Ectodermal cell (in vitro differentiated cells): ENCODE measurements around the gene IGSF8.

Experiments
- H3K27ac ChIP-seq: 2 replicates; pipeline ENCODE4 v1.7.0; 2013; ENCODE audit warnings: mild to moderate bottlenecking, low read depth, low read length; ENCODE audit not compliant: insufficient read depth, poor library complexity, severe bottlenecking
- H3K27me3 ChIP-seq: 2 replicates; pipeline ENCODE4 v1.7.0; 2013; ENCODE audit warnings: mild to moderate bottlenecking, low read length; ENCODE audit not compliant: insufficient read depth, control insufficient read depth, poor library complexity, severe bottlenecking
- H3K36me3 ChIP-seq: one replicate; pipeline ENCODE4 v1.7.0; 2013; ENCODE audit warnings: low read length; ENCODE audit not compliant: control insufficient read depth, insufficient read depth
- H3K4me1 ChIP-seq: one replicate; pipeline ENCODE4 v1.7.0; 2013; ENCODE audit warnings: low read length; ENCODE audit not compliant: control insufficient read depth, insufficient read depth
- H3K4me3 ChIP-seq: 2 replicates; pipeline ENCODE4 v1.7.0; 2013; ENCODE audit warnings: low read depth, low read length, control low read depth; ENCODE audit not compliant: insufficient read depth
- H3K9me3 ChIP-seq: 2 replicates; pipeline ENCODE4 v1.7.0; 2013; ENCODE audit warnings: mild to moderate bottlenecking, low read length, moderate library complexity; ENCODE audit not compliant: control insufficient read depth
- WGBS, 2 experiments: methylation state at CpG; one replicate each; pipeline ENCODE4 v1.1.7; 2013; ENCODE audit warnings: missing lambda C conversion rate in 2 of 2; 5-methylcytosine and 5-hydroxymethylcytosine counted together

The IGSF8 gene

DNA sequence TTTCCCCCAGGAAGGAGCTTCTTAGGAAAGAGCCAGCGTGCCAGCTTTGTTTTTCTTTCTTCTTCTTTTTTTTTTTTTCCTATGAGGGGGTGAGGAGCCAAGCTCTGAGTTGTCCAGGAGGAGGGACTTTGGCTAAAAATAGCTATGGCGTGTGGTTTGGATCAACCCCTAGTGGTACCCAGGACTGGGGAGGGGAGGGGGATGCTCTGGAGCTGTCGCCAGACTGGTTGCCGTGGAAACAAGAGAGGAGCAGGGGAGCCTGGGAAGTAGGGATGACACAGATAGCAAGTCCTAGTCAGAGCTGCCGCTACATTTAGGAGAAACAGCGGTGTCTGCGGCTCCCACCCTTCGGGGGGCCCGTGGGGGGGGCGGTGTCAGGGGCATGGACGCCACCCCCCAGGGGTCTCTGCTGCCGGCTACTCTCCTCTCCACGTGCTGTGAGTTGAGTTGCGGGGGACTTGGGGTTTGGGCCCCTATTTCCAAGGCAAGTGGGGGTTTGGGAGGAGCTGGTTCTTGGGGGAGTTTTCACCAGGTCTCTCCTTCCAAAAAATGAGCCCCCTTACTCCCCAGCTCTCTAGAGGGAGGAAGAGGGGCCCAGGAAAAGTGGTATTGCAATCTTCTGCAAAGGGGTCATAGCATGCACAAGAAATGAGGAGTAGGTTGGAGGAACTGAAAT lies 17.0 kb downstream of the IGSF8 start, which contains the start of gene KCNJ9:
Gene KCNJ9 (plus strand): TSS at position 278 of the 676 bp plus-strand sequence. CDS start 2,493 bp downstream, outside the sequence.
- Histone ChIP-seq H3K9me3 (no peaks in the 10 kb centered on the region), H3K27ac (no peak within 1 kb of the TSS), H3K4me3 (no peak within 1 kb of the TSS), H3K4me1 (peaks cover 5% of the 10 kb centered on the region), H3K27me3 (peaks cover 80% of the 10 kb centered on the region), H3K36me3 (no peaks in the 10 kb centered on the region)
- WGBS, 2 experiments, result 33 to 35% methylated on average over 14 of the region's 14 CpGs

DNA sequence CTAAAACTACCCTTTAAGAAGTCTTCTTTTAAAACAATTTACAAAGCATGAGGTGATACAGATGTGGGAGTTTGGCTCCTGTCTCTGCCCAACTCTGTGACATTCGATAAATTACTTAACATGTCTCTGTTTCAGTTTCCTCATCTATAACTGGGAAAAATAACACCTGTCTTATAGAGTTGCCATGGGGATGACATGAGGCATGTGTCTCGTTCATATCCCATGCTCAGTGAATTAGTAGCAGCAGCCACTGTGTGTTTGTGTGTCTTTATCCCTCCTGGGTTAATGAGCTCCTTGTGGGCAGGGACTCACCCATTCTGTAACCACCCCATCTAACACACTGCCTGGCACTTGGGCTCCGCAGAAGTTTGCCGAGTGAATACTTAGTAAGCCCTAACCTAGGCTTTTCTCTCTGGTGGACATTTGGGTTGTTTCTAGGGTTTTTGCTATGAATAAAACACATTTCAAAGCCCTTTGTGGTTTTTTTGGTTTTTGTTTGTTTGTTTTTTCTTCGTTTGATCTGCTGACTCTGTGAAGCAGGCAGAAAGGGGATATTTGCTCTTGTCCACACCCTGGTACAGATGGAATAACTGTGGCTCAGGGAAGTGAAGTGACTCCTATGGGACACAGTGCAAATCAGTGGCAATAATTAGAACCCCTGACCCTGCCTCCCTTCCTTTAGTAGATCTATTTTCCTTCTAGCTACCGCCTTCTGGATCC lies 17.9 kb downstream of the IGSF8 start:
- Histone ChIP-seq H3K9me3 (no peaks in the 10 kb centered on the region), H3K36me3 (no peaks in the 10 kb centered on the region), H3K27ac (no peak overlapping the region), H3K27me3 (peaks cover 75% of the 10 kb centered on the region), H3K4me3 (no peak overlapping the region), H3K4me1 (no peaks in the 10 kb centered on the region)
- WGBS, 2 experiments, result 71 to 75% methylated on average over 6 of the region's 6 CpGs

DNA sequence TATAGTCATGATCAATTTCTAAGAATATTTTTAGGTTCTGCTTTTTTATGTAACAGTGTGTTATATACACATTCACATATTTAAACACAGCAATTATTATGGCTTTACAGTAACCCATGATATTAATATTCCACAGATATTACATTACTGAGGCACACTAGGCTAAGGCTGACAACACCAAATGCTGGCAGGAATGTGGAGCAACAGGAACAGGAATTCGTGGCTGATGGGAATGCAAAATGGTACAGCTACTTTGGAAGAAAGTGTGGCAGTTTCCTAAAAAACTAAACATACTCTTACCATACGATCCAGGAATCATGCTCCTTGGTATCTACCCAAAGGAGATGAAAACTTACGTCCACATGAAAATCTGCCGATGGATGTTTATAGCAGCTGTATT lies 19.0 kb downstream of the IGSF8 start:
- Histone ChIP-seq H3K36me3 (no peaks in the 10 kb centered on the region), H3K27ac (no peak overlapping the region), H3K27me3 (peaks cover 64% of the 10 kb centered on the region), H3K4me3 (no peak overlapping the region), H3K4me1 (no peaks in the 10 kb centered on the region), H3K9me3 (no peaks in the 10 kb centered on the region)
- 68 to 79% methylated on average over 4 of the region's 4 CpGs for WGBS, 2 experiments

DNA sequence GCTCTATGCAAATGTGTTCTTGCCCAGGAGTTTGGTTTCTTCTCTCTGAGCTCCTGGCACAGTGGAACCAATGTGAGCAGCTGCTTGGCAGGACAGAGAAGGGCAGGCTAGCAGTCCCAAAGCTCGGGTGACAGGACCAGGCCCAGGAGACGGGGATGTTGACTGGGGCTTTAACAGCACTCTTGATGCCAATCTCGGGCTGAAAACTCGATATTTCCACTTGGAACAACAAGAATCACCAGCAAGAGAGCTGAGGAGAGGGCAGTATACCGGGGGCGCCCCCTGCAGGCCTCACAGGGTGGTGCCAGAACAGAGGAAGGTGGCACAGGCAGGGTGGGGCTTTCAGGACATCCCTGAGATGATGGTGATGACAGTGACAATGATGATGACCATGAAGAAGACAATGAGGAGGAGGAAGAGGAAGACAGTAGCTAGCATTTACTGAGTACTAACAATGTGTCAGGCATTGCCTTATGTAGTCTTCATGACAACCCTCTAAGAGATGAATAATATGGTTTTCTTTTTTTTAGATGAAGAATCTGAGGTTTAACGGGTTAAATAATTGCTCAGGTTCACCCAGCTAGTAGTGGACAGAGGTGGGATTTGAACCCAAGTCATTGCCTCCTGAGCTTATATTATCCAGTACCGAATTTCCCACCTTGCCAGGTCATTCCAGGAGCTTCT lies 19.8 kb downstream of the IGSF8 start:
- no peaks in the 10 kb centered on the region for H3K36me3 ChIP-seq
- no peak overlapping the region for H3K27ac ChIP-seq
- H3K4me3 ChIP-seq, result no peak overlapping the region
- no peaks in the 10 kb centered on the region for H3K9me3 ChIP-seq
- peaks cover 56% of the 10 kb centered on the region for H3K27me3 ChIP-seq
- H3K4me1 ChIP-seq, result no peaks in the 10 kb centered on the region
- 30% methylated on average over 8 of the region's 8 CpGs for WGBS, 2 experiments

DNA sequence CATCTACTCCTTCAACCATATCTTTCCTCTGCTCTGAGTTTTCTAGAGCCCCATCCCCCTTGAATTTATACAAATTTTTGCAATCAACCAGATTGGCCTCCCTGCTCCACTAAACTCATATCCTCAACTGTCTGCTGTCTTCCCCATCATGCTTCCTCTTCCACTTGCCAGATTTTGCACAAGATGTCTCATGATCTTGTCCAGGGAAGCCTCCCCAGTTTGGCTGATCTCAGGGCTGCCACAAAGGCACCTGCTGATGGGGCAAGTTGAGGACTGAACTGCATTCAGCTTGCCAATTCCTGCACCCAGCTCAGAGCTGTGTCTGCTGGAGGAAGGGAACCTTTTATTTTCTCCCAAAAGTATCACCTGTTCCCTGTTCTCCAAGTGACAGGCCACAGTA lies 20.9 kb downstream of the IGSF8 start:
- peaks cover 50% of the 10 kb centered on the region for H3K27me3 ChIP-seq

DNA sequence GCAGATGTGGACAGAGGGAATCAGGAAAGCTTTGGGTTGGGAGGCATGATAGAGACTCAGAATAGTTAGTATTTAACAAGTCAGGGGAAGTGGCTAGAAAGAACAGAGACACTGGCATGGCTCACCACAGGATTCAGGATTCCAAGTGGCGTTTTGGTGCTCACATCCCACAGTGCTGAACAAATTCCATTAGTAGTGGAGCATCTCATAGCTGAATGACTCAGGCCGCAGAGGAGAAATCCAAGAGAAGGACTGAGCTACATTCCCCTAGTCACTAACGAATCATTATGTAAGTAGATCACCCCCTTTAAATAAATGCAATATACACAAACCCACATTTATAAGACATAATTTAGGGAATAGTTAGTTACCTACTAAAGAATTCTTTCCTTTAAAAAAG lies 22.1 kb downstream of the IGSF8 start:
- Histone ChIP-seq H3K4me1 (no peaks in the 10 kb centered on the region), H3K9me3 (no peaks in the 10 kb centered on the region), H3K4me3 (no peak overlapping the region), H3K27me3 (peaks cover 50% of the 10 kb centered on the region), H3K27ac (no peak overlapping the region), H3K36me3 (no peaks in the 10 kb centered on the region)
- WGBS, 2 experiments, result 60 to 73% methylated on average over 2 to 3 of the region's 3 CpGs

More for the DNA sequence above, 20.9 kb downstream of the IGSF8 start:
- no peak overlapping the region for H3K4me3 ChIP-seq
- H3K27ac ChIP-seq, result no peak overlapping the region
- H3K4me1 ChIP-seq, result no peaks in the 10 kb centered on the region
- H3K9me3 ChIP-seq, result no peaks in the 10 kb centered on the region
- no peaks in the 10 kb centered on the region for H3K36me3 ChIP-seq

DNA sequence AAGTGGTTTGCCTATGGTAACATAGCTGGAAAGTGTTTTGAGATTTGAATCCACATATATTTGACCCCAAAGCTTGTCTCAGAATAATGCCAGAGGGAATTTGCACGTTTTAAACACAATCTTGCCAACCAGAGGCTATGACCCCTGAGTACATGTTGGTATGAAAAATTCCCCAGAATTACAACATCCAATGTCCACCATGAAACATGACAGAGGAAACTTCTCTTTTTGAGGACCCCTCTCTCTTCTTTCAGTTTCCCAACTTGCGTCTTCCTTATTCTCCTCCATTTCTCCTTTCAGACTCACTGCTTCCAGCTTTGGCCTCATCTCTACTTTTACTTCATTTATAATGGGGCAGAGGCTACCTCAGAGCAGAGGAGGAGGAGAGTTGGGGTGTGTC lies 22.6 kb downstream of the IGSF8 start:
- no peak overlapping the region for H3K27ac ChIP-seq
- no peak overlapping the region for H3K4me3 ChIP-seq
- H3K36me3 ChIP-seq, result no peaks in the 10 kb centered on the region
- WGBS, 2 experiments, result 75 to 79% methylated on average over 2 of the region's 2 CpGs
- peaks cover 3% of the 10 kb centered on the region for H3K4me1 ChIP-seq
- H3K9me3 ChIP-seq, result no peaks in the 10 kb centered on the region
- H3K27me3 ChIP-seq, result peaks cover 50% of the 10 kb centered on the region

DNA sequence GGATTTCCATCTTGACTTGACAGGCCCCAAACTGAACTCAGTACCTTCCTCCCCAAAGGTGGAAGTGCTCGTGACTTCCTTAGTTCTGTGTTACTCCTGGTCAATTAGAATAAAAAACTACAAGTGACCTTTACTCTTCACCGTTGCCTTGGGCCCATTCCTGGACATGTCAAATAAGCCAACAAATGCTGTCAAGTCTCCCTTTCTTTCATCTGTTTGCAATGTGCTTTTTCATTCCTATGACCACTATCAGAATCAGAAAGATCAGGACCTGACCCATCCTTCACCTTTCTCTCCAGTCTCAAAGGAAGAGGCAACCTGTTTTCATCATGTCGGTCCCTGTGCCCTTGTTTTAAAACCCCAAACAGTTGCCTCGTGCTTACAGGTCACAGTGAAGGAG lies 23.6 kb downstream of the IGSF8 start:
- Histone ChIP-seq H3K4me3 (no peak overlapping the region), H3K27ac (no peak overlapping the region), H3K36me3 (no peaks in the 10 kb centered on the region), H3K9me3 (no peaks in the 10 kb centered on the region), H3K27me3 (peaks cover 50% of the 10 kb centered on the region), H3K4me1 (peaks cover 3% of the 10 kb centered on the region)
- 83 to 88% methylated on average over 4 of the region's 4 CpGs for WGBS, 2 experiments

DNA sequence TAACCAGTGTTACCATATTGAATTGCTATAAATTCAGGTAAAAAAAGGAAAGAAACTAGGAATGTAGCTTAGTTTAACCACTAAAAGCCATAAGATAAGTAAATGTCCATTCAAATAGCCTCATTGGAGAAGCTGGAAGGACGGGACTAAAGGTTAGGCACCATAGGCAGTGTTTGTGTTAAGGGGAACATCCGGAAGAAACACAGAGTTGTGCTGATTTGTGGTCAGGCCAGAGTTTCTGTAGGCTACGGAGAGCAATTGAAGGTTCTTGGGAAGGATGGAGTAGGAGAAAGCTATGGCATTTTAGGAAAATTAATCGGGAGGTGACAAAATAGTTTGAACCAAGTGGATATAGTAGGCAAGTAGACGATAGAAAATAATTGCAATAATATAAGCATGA lies 27.1 kb downstream of the IGSF8 start:
- H3K4me1 ChIP-seq, result peaks cover 14% of the 10 kb centered on the region

More for the DNA sequence above, 27.1 kb downstream of the IGSF8 start:
- Histone ChIP-seq H3K4me3 (no peak overlapping the region), H3K27me3 (peaks cover 53% of the 10 kb centered on the region), H3K36me3 (no peaks in the 10 kb centered on the region), H3K9me3 (no peaks in the 10 kb centered on the region), H3K27ac (no peak overlapping the region)
- WGBS, 2 experiments, result 89 to 90% methylated on average over 5 of the region's 5 CpGs
